Ovary (tissue), 3 donors: ENCODE measurements around the gene MYOM3.

Experiments
- EP300 ChIP-seq: sonication (generic); formaldehyde crosslinking; IDR thresholded peaks from one replicate; pipeline ENCODE4 v1.6.1; 2017; ENCODE audit warnings: antibody characterized with exemption
- POLR2A ChIP-seq: fragments of 450-650 bp; IDR thresholded peaks from one replicate; pipeline ENCODE4 v1.6.1; 2017; ENCODE audit warnings: antibody characterized with exemption, mild to moderate bottlenecking, moderate library complexity
- TF ChIP-seq, protein P1 (sequence below), 3 donors: fragments of 450-650 bp in 2 of 3; fragments of 200-600 bp in 1 of 3; IDR thresholded peaks; one replicate each; pipeline versions ENCODE4 v1.5.1 to v1.8.0; 2016 to 2022; ENCODE audit warnings: antibody characterized with exemption in 3 of 3, mild to moderate bottlenecking in 1 of 3
- donor health status: DM: no; HTN: no; CAD: no.

DNA sequence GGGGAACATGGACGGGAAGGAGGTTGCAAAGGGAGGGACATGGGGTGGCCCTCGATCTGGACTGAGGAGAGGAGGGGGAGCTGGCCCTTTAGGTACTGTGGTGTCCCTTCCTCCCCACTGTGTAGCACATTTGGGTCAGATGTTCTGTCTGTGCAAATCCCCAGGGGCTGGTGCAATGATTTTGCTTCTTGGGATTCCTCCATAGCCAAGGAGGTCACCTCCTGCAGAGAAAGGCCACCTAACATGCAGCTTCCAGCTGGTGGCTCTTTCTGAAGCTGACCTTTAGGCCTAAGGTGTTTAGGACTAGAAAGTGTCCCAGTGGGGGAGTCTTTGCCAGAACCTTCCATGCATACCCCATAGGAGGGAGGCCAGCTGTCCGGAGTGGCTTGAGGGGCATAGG lies 9.0 kb upstream of the MYOM3 start:
- TF ChIP-seq, protein P1, sequence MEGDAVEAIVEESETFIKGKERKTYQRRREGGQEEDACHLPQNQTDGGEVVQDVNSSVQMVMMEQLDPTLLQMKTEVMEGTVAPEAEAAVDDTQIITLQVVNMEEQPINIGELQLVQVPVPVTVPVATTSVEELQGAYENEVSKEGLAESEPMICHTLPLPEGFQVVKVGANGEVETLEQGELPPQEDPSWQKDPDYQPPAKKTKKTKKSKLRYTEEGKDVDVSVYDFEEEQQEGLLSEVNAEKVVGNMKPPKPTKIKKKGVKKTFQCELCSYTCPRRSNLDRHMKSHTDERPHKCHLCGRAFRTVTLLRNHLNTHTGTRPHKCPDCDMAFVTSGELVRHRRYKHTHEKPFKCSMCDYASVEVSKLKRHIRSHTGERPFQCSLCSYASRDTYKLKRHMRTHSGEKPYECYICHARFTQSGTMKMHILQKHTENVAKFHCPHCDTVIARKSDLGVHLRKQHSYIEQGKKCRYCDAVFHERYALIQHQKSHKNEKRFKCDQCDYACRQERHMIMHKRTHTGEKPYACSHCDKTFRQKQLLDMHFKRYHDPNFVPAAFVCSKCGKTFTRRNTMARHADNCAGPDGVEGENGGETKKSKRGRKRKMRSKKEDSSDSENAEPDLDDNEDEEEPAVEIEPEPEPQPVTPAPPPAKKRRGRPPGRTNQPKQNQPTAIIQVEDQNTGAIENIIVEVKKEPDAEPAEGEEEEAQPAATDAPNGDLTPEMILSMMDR (IDR thresholded peaks at IDR 0.05), result no peak
- TF ChIP-seq POLR2A, result no peak
- no peak for TF ChIP-seq EP300
